ENCODE results near the gene MYO1E. TPM values are rescaled to one million over a fixed set of nuclear protein-coding genes. Genes with fewer than 3 reads are reported as not detected.

MYO1E gene
- total and polyA plus RNA-seq, 4 donors = 6.7 to 70.9 (median 21.6) TPM

- no peak for TF ChIP-seq HNF4G (IDR thresholded peaks at IDR 0.05)
- no peak for TF ChIP-seq NR2F2 (IDR thresholded peaks at IDR 0.05)
- no peak for TF ChIP-seq REST (IDR thresholded peaks at IDR 0.05)
- TF ChIP-seq JUND (IDR thresholded peaks at IDR 0.05) = no peak
- no peak for TF ChIP-seq RAD21 (IDR thresholded peaks at IDR 0.05)
- TF ChIP-seq GABPA (IDR thresholded peaks at IDR 0.05 in 1 of 2, conservative IDR thresholded peaks at IDR 0.05 in 1 of 2) = no peak
- no peak for TF ChIP-seq RXRA (IDR thresholded peaks at IDR 0.05)
These were observed 273.4 kb downstream of the MYO1E start (continued) for GRCh38 chr15:59099162-59099685.

GRCh38 chr15:59096429-59096828 is 276.2 kb downstream of the MYO1E start:
- Histone ChIP-seq H3K36me3 (ENCODE audit: control insufficient read depth in 4 of 4, insufficient read depth in 3 of 4, low read depth in 1 of 4, low read length in 3 of 4) (peaks cover 6 to 53% (median 44%) of the 10 kb centered on the region in 4 donors), H3K9me3 (ENCODE audit: control insufficient read depth in 4 of 4, low read length in 3 of 4) (no peaks in the 10 kb centered on the region), H3K9ac (ENCODE audit: low read depth in 1 of 2, low read length in 2 of 2) (no peak overlapping the region), H3K27me3 (ENCODE audit: control insufficient read depth in 4 of 4, insufficient read depth in 4 of 4, low read length in 3 of 4) (no peaks in the 10 kb centered on the region), H3K4me1 (ENCODE audit: control insufficient read depth in 4 of 4, insufficient read depth in 4 of 4, low read length in 3 of 4) (no peaks in the 10 kb centered on the region), H3K27ac (ENCODE audit: low read depth in 1 of 2, low read length in 2 of 2) (no peak overlapping the region), H3K4me3 (ENCODE audit: low read depth in 1 of 3, low read length in 3 of 3) (no peak overlapping the region)
- WGBS = 94% methylated on average over 3 of the region's 3 CpGs
- TF ChIP-seq RXRA (IDR thresholded peaks at IDR 0.05) (no peak), HNF4G (IDR thresholded peaks at IDR 0.05) (no peak), SP1 (IDR thresholded peaks at IDR 0.05) (no peak), ATF3 (IDR thresholded peaks at IDR 0.05) (no peak), HNF4A (conservative IDR thresholded peaks at IDR 0.05) (no peak), TAF1 (conservative IDR thresholded peaks at IDR 0.05) (no peak), FOXA1 (IDR thresholded peaks at IDR 0.05) (no peak), ZBTB33 (IDR thresholded peaks at IDR 0.05) (no peak), GABPA (IDR thresholded peaks at IDR 0.05 in 1 of 2, conservative IDR thresholded peaks at IDR 0.05 in 1 of 2) (no peak), EGR1 (IDR thresholded peaks at IDR 0.05; ENCODE audit: low read depth in 2 of 2) (no peak), CTCF (IDR thresholded peaks at IDR 0.05; ENCODE audit: low read depth, low read length, missing input control) (no peak), JUND (IDR thresholded peaks at IDR 0.05) (no peak), YY1 (IDR thresholded peaks at IDR 0.05) (no peak)
- DNase-seq (ENCODE audit: low spot score) = no peak

All from liver (tissue), 9 donors.